ENCODE data around the gene IFI6. TPM values are rescaled to one million over a fixed set of nuclear protein-coding genes. Genes with fewer than 3 reads are reported as not detected.
A peak's percentile ranks its signal among the peaks of the same experiment; 100 is the strongest.

Gene IFI6
- total and polyA plus RNA-seq, 2 of the 13 experiments (the other 11 are each of a cell fraction or from before 2014, with no cell fraction given), result 12.9 to 13.2 TPM

DNA sequence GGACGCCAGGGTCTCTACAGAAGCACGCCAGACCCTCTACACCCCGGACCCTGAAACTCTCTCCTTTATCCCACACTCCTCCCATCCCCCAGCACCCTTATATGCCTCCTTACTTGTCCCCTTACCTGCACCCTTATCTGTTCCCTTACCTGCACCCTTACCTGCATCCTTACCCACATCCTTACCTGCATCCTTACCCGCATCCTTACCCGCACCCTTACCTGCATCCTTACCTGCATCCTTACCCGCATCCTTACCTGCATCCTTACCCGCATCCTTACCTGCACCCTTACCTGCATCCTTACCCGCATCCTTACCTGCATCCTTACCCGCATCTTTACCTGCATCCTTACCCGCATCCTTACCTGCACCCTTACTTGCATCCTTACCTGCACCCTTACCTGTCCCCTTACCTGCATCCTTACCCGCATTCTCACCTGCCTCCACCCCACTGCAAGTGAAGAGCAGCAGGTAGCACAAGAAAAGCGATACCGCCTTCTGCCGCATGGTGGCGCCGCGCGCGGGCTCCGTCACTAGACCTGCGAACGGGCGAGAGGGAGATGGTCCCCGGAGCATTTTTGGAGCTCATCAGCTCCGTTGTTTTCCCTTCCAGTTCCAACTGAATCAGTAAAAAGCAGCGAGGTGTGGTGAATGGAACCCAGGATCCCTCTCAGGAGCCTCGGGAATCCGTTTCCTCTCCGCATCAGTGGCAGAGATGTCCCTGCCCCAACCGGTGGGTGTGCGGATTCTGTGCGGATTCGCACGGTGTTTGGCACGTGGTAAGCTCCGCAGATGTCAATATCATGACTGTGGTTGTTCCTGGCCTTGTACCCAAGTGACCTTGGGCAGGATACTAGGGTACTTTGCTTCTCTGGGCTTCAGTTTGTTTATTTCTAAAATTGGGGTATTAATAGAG, 2.9 kb downstream of the IFI6 start (continued):
- TF ChIP-seq ZNF251 (CRISPR knock-in tag; IDR thresholded peaks at IDR 0.05) (no peak), MNT (IDR thresholded peaks at IDR 0.05) (peak; percentile 45), ZNF101 (CRISPR knock-in tag; IDR thresholded peaks at IDR 0.05; ENCODE audit: borderline replicate concordance, low read depth) (no peak), NFYC (CRISPR knock-in tag; IDR thresholded peaks at IDR 0.05) (no peak), LBX2 (CRISPR knock-in tag; IDR thresholded peaks at IDR 0.05; ENCODE audit: borderline replicate concordance) (no peak), NAIF1 (CRISPR knock-in tag; IDR thresholded peaks at IDR 0.05; ENCODE audit: borderline replicate concordance) (no peak), ARHGAP35 (CRISPR knock-in tag; IDR thresholded peaks at IDR 0.05; ENCODE audit: borderline replicate concordance) (no peak), JUNB (CRISPR knock-in tag; IDR thresholded peaks at IDR 0.05; ENCODE audit: borderline replicate concordance) (no peak; the same call in 1 of the 2 replicates), KDM2A (CRISPR knock-in tag; IDR thresholded peaks at IDR 0.05; ENCODE audit: borderline replicate concordance, low read depth) (peak; percentile 82; the same call in 1 of the 2 replicates), ZNF331 (CRISPR knock-in tag; IDR thresholded peaks at IDR 0.05) (no peak), KAT2B (IDR thresholded peaks at IDR 0.05; ENCODE audit: borderline replicate concordance, low read depth, low read length) (no peak), ZNF784 (CRISPR knock-in tag; IDR thresholded peaks at IDR 0.05; ENCODE audit: borderline replicate concordance) (no peak), ZNF687 (CRISPR knock-in tag; IDR thresholded peaks at IDR 0.05) (peak; percentile 78), TSC22D2 (CRISPR knock-in tag; IDR thresholded peaks at IDR 0.05; ENCODE audit: borderline replicate concordance) (peak; percentile 16; the same call in 1 of the 2 replicates), RNF2 (conservative IDR thresholded peaks at IDR 0.05; ENCODE audit: low read depth) (0 out of 2 replicates have a peak, but pooled peaks have one; percentile 35)
- TF ChIP-seq, protein P1, sequence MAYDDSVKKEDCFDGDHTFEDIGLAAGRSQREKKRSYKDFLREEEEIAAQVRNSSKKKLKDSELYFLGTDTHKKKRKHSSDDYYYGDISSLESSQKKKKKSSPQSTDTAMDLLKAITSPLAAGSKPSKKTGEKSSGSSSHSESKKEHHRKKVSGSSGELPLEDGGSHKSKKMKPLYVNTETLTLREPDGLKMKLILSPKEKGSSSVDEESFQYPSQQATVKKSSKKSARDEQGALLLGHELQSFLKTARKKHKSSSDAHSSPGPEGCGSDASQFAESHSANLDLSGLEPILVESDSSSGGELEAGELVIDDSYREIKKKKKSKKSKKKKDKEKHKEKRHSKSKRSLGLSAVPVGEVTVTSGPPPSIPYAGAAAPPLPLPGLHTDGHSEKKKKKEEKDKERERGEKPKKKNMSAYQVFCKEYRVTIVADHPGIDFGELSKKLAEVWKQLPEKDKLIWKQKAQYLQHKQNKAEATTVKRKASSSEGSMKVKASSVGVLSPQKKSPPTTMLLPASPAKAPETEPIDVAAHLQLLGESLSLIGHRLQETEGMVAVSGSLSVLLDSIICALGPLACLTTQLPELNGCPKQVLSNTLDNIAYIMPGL (CRISPR knock-in tag; IDR thresholded peaks at IDR 0.05; ENCODE audit: borderline replicate concordance in 1 of 2, low read depth in 1 of 2), result peak in 1 of 2 experiments; percentile 67; a peak in 2 of 4 replicates
- TF ChIP-seq, protein P2, sequence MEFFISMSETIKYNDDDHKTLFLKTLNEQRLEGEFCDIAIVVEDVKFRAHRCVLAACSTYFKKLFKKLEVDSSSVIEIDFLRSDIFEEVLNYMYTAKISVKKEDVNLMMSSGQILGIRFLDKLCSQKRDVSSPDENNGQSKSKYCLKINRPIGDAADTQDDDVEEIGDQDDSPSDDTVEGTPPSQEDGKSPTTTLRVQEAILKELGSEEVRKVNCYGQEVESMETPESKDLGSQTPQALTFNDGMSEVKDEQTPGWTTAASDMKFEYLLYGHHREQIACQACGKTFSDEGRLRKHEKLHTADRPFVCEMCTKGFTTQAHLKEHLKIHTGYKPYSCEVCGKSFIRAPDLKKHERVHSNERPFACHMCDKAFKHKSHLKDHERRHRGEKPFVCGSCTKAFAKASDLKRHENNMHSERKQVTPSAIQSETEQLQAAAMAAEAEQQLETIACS (CRISPR knock-in tag; IDR thresholded peaks at IDR 0.05), result no peak
